Fibroblast of lung (primary cell): ENCODE data around the gene HOXC9. TPM values are rescaled to one million over a fixed set of nuclear protein-coding genes. Genes with fewer than 3 reads are reported as not detected.

Source experiments
- DNase-seq, 2 donors: peaks; one replicate each; pipeline versions ENCODE4 v3.0.0 to v3.0.0-alpha.2; 2010; ENCODE audit warnings: low read depth in 2 of 2
- H2AFZ ChIP-seq: 2 replicates; pipeline ENCODE4 v1.5.1; 2012; ENCODE audit warnings: low read length, control low read depth, inconsistent platforms
- H3K27ac ChIP-seq: 2 replicates; pipeline ENCODE4 v1.5.1; 2011; ENCODE audit warnings: low read length, control low read depth; ENCODE audit not compliant: insufficient read depth
- H3K27me3 ChIP-seq: 2 replicates; pipeline ENCODE4 v1.5.1; 2011; ENCODE audit warnings: mild to moderate bottlenecking, low read length; ENCODE audit not compliant: control insufficient read depth, insufficient read depth
- H3K36me3 ChIP-seq: 2 replicates; pipeline ENCODE4 v1.5.1; 2011; ENCODE audit warnings: low read length; ENCODE audit not compliant: control insufficient read depth, insufficient read depth
- H3K4me1 ChIP-seq: 2 replicates; pipeline ENCODE4 v1.5.1; 2011; ENCODE audit warnings: low read length; ENCODE audit not compliant: control insufficient read depth, insufficient read depth; ENCODE audit errors: extremely low read depth
- H3K4me2 ChIP-seq: 2 replicates; pipeline ENCODE4 v1.5.1; 2011; ENCODE audit warnings: low read length, control low read depth; ENCODE audit not compliant: insufficient read depth; ENCODE audit errors: extremely low read depth
- H3K4me3 ChIP-seq, 4 experiments: fragments of 200-600 bp in 1 of 4; sonication (generic) in 1 of 4; replicated peaks in 1 of 4; 2 replicates each; pipeline ENCODE4 v1.5.1; 2011 to 2016; ENCODE audit warnings: low read length in 4 of 4, low read depth in 3 of 4, mild to moderate bottlenecking in 3 of 4, control low read depth in 2 of 4, inconsistent platforms in 1 of 4, mixed read lengths in 1 of 4; ENCODE audit not compliant: insufficient read depth in 1 of 4; ENCODE audit errors: control extremely low read depth in 1 of 4
- H3K79me2 ChIP-seq: 2 replicates; pipeline ENCODE4 v1.5.1; 2012; ENCODE audit warnings: mild to moderate bottlenecking, low read length, inconsistent platforms; ENCODE audit not compliant: control insufficient read depth, insufficient read depth
- H3K9ac ChIP-seq: 2 replicates; pipeline ENCODE4 v1.5.1; 2011; ENCODE audit warnings: mild to moderate bottlenecking, low read length, control low read depth; ENCODE audit not compliant: insufficient read depth
- H3K9me3 ChIP-seq: 2 replicates; pipeline ENCODE4 v1.5.1; 2012; ENCODE audit warnings: low read depth, low read length; ENCODE audit not compliant: control insufficient read depth, insufficient read depth
- H4K20me1 ChIP-seq: 2 replicates; pipeline ENCODE4 v1.5.1; 2011; ENCODE audit warnings: low read length; ENCODE audit not compliant: control insufficient read depth, insufficient read depth; ENCODE audit errors: extremely low read depth
- CTCF ChIP-seq, 2 donors: IDR thresholded peaks in 1 of 2; conservative IDR thresholded peaks in 1 of 2; 1 replicate in 1 of 2; 2 replicates in 1 of 2; pipeline ENCODE4 v1.5.1; 2011 to 2012; ENCODE audit warnings: low read length in 2 of 2, control low read depth in 1 of 2, inconsistent platforms in 1 of 2, low read depth in 1 of 2, mild to moderate bottlenecking in 1 of 2
- EZH2 ChIP-seq: IDR thresholded peaks from 2 replicates; pipeline ENCODE4 v1.5.1; 2012; ENCODE audit warnings: low read length, control low read depth, mild to moderate bottlenecking; ENCODE audit errors: missing control alignments
- polyA plus RNA-seq, 2 donors: library from polyadenylated mRNA; depleted of rRNA in 1 of 2; stranded (reverse) in 1 of 2; unstranded in 1 of 2; fragments of >200 nt; gene quantifications; 2 replicates each; pipeline ENCODE4 v1.2.1, GENCODE V29; 2011 to 2012; ENCODE audit warnings: missing spikeins in 1 of 2
- total RNA-seq: library from RNA; depleted of rRNA; stranded (reverse); fragments of >200 nt; gene quantifications from 2 replicates; pipeline ENCODE4 v1.2.1, GENCODE V29; 2014

HOXC9 gene
- total and polyA plus RNA-seq, 2 donors (not counting 1 experiment from before 2014, with no cell fraction given): 0.24 TPM; not detected in 1

GRCh38 chr12:54005531-54005852 lies 5.5 kb downstream of the HOXC9 start:
- H2AFZ ChIP-seq: no peak overlapping the region
- no peak for DNase-seq
- H3K27me3 ChIP-seq: peaks cover 78% of the 10 kb centered on the region
- H3K9ac ChIP-seq: no peak overlapping the region
- H3K79me2 ChIP-seq: no peaks in the 10 kb centered on the region
- no peak overlapping the region for H3K4me3 ChIP-seq
- no peak overlapping the region for H3K27ac ChIP-seq
- no peak overlapping the region for H3K4me2 ChIP-seq
- H4K20me1 ChIP-seq: no peaks in the 10 kb centered on the region
- TF ChIP-seq EZH2 (no peak), CTCF (conservative IDR thresholded peaks at IDR 0.05 in 1 of 2, IDR thresholded peaks at IDR 0.05 in 1 of 2; ENCODE audit: low read depth in 1 of 2, low read length in 2 of 2) (no peak)
- H3K36me3 ChIP-seq: no peaks in the 10 kb centered on the region
- H3K4me1 ChIP-seq: no peaks in the 10 kb centered on the region
- H3K9me3 ChIP-seq: no peaks in the 10 kb centered on the region

DNA sequence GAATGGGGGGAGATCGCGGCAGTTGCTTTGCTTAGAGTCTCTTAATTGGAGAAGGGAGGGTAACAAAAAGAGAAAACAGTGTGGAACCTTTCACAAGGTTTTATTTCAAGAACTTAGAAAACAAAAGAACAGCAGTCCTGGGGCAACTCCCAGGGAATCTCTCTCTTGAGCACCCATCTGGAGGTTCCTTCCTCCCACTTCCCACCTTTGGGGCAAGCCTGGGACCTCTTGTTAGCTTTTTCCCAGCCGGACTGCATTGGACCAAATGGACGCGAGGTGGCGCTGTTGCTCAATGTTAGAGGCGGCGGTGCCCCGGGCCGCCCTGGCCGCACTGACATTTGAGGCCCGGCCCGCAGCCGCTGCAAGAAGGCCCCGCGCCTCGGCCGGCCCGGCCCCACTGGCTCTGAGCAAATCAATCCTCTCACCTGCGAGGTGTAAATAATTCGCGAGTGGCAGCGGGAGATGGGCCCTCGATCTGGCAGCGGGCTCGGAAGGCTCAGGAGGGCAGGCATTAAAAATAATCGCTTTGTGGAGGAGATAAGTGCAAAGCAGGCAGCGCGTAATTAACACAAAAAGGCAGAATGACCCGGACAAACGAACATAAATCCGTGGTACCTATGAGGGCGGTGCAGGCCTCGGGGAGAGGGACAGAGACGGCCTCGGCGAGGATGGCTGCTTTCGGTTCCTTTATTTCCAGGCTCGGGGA lies 6.0 kb downstream of the HOXC9 start:
- Histone ChIP-seq H3K27me3 (peaks cover 76% of the 10 kb centered on the region), H3K4me1 (no peaks in the 10 kb centered on the region), H3K9me3 (no peaks in the 10 kb centered on the region), H2AFZ (no peak overlapping the region), H3K36me3 (no peaks in the 10 kb centered on the region), H3K9ac (no peak overlapping the region), H3K79me2 (no peaks in the 10 kb centered on the region), H3K27ac (no peak overlapping the region), H3K4me3 (no peak overlapping the region), H4K20me1 (no peaks in the 10 kb centered on the region), H3K4me2 (peak overlapping the region; percentile 11)
- peak; percentile 53 to 77 for DNase-seq
- TF ChIP-seq CTCF (conservative IDR thresholded peaks at IDR 0.05 in 1 of 2, IDR thresholded peaks at IDR 0.05 in 1 of 2; ENCODE audit: low read depth in 1 of 2, low read length in 2 of 2): peak; percentile 73 to 78
- TF ChIP-seq EZH2: peak; percentile 0

- no peak for DNase-seq
- no peak overlapping the region for H3K4me2 ChIP-seq
- H3K4me1 ChIP-seq: no peaks in the 10 kb centered on the region
- no peaks in the 10 kb centered on the region for H3K79me2 ChIP-seq
- H3K27ac ChIP-seq: no peak overlapping the region
- no peak overlapping the region for H3K4me3 ChIP-seq
- no peaks in the 10 kb centered on the region for H3K36me3 ChIP-seq
- TF ChIP-seq CTCF (conservative IDR thresholded peaks at IDR 0.05 in 1 of 2, IDR thresholded peaks at IDR 0.05 in 1 of 2; ENCODE audit: low read depth in 1 of 2, low read length in 2 of 2): no peak
- TF ChIP-seq EZH2: no peak
- H3K9ac ChIP-seq: no peak overlapping the region
- no peaks in the 10 kb centered on the region for H3K9me3 ChIP-seq
- H4K20me1 ChIP-seq: no peaks in the 10 kb centered on the region
- H3K27me3 ChIP-seq: peaks cover 76% of the 10 kb centered on the region
- H2AFZ ChIP-seq: no peak overlapping the region
Measured at GRCh38 chr12:54006559-54007220, 6.7 kb downstream of the HOXC9 start.
